Colonic mucosa (tissue), 4 donors: ENCODE data around the gene CACNG5. TPM values are rescaled to one million over a fixed set of nuclear protein-coding genes. Genes with fewer than 3 reads are reported as not detected.
"Not testable (repeated sequence)": the region's sequence is repeated elsewhere in the genome, so short reads cannot be mapped to it uniquely, and the experiment has no call there.

Source experiments
- DNase-seq: peaks from one replicate; pipeline ENCODE4 v3.0.0-alpha.2; 2020
- H3K27ac ChIP-seq: fragments of 200-600 bp; one replicate; pipeline ENCODE4 v1.8.0; 2021
- H3K27me3 ChIP-seq: fragments of 200-600 bp; one replicate; pipeline ENCODE4 v1.8.0; 2021
- H3K36me3 ChIP-seq: fragments of 200-600 bp; one replicate; pipeline ENCODE4 v1.8.0; 2021
- H3K4me1 ChIP-seq: fragments of 200-600 bp; one replicate; pipeline ENCODE4 v1.8.0; 2021; ENCODE audit warnings: mild to moderate bottlenecking
- H3K4me3 ChIP-seq: fragments of 200-600 bp; one replicate; pipeline ENCODE4 v1.8.0; 2021
- H3K9ac ChIP-seq, 2 donors: one replicate each; pipeline ENCODE4 v1.7.0; 2013; ENCODE audit warnings: control low read depth in 2 of 2, low read depth in 2 of 2, low read length in 2 of 2
- H3K9me3 ChIP-seq: fragments of 200-600 bp; one replicate; pipeline ENCODE4 v1.8.0; 2021
- intact Hi-C: fragments of 100-400 bp; cut with DNase I; formaldehyde crosslinking; loops from one replicate; pipeline ENCODE4 v1.14.1; 2022
- total RNA-seq, 2 donors: library from RNA; stranded (reverse); fragmentation: NEBNext Ultra II Directional in 1 of 2; extraction: Animal tissue kit (Norgen Biotek cat#: 25700) in 1 of 2; gene quantifications; one replicate each; pipeline ENCODE4 v1.2.1, GENCODE V29; 2021
- TF ChIP-seq, protein P1 (sequence below): fragments of 200-600 bp; IDR thresholded peaks from one replicate; pipeline ENCODE4 v1.8.0; 2022; ENCODE audit warnings: antibody characterized with exemption, mild to moderate bottlenecking
- donor health status: healthy.
- donor health status: DM: no; HTN: no; CAD: no.
- donor health status: DM: no; HTN: no; CAD: no.

The CACNG5 gene
- total RNA-seq, 2 donors from 2014 or later: 0.19 TPM; not detected in 1

GRCh38 chr17:66893382-66893781 is 58.5 kb downstream of the CACNG5 start:
- intact Hi-C loops: no loop called here
- no peaks in the 10 kb centered on the region for H3K36me3 ChIP-seq
- DNase-seq: no peak

DNA sequence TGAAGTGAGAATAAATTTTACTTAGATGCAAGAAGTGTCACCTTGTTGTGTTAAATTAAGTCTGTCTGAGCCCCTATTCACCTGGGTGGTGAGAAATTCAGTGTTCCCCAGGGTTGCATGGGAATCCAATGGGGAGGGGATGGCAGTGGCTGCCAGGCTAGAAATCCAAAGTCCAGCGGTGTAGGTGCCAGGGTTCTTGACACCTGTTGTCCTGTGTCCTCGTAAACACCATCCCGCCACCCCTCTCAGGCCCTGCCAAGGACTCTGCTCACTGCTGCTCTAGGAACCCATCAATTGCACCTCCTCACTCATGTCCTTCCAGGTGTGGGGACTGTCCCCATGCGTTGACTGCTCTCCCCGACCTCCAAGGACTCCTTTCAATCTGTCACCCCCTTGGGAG is 58.9 kb downstream of the CACNG5 start:
- Histone ChIP-seq H3K27ac (no peak overlapping the region), H3K4me1 (no peaks in the 10 kb centered on the region), H3K9me3 (no peaks in the 10 kb centered on the region), H3K9ac (no peak overlapping the region), H3K27me3 (no peaks in the 10 kb centered on the region), H3K4me3 (no peak overlapping the region), H3K36me3 (no peaks in the 10 kb centered on the region)
- intact Hi-C loops: no loop called here
- DNase-seq: no peak
- TF ChIP-seq, protein P1, sequence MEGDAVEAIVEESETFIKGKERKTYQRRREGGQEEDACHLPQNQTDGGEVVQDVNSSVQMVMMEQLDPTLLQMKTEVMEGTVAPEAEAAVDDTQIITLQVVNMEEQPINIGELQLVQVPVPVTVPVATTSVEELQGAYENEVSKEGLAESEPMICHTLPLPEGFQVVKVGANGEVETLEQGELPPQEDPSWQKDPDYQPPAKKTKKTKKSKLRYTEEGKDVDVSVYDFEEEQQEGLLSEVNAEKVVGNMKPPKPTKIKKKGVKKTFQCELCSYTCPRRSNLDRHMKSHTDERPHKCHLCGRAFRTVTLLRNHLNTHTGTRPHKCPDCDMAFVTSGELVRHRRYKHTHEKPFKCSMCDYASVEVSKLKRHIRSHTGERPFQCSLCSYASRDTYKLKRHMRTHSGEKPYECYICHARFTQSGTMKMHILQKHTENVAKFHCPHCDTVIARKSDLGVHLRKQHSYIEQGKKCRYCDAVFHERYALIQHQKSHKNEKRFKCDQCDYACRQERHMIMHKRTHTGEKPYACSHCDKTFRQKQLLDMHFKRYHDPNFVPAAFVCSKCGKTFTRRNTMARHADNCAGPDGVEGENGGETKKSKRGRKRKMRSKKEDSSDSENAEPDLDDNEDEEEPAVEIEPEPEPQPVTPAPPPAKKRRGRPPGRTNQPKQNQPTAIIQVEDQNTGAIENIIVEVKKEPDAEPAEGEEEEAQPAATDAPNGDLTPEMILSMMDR: no peak

More at GRCh38 chr17:66893382-66893781, 58.5 kb downstream of the CACNG5 start:
- Histone ChIP-seq H3K27ac (no peak overlapping the region), H3K4me1 (no peaks in the 10 kb centered on the region), H3K9ac (no peak overlapping the region), H3K27me3 (no peaks in the 10 kb centered on the region), H3K4me3 (no peak overlapping the region), H3K9me3 (no peaks in the 10 kb centered on the region)
- TF ChIP-seq, protein P1: no peak

DNA sequence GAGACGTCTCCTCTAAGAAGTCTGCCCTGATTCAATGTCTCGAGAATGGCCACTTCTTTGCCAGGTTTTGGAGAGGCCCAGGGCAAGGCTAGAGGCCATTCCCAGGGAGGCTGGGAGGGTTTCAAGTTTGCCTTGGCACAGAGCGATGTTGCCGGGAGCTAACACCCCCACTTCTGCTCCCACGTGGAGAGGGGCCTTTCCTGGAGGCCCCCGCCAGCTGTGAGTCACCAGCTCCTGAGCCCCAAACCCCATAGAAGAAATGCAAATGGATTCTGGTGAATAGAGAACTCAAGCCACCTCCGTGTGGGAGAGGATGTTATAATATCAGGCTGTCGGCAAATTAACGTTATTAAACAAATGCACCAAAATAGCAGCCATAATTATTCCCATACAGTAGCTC is 62.2 kb downstream of the CACNG5 start:
- H3K9me3 ChIP-seq: no peaks in the 10 kb centered on the region
- no peak overlapping the region for H3K27ac ChIP-seq
- intact Hi-C loops: no loop called here
- DNase-seq: no peak
- no peaks in the 10 kb centered on the region for H3K4me1 ChIP-seq
- H3K9ac ChIP-seq: no peak overlapping the region
- no peak overlapping the region for H3K4me3 ChIP-seq
- TF ChIP-seq, protein P1: no peak
- no peaks in the 10 kb centered on the region for H3K36me3 ChIP-seq
- no peaks in the 10 kb centered on the region for H3K27me3 ChIP-seq

- no peaks in the 10 kb centered on the region for H3K4me1 ChIP-seq
- H3K9ac ChIP-seq: no peak overlapping the region
- no peak overlapping the region for H3K4me3 ChIP-seq
- intact Hi-C loops: no loop called here
- no peaks in the 10 kb centered on the region for H3K9me3 ChIP-seq
- no peak overlapping the region for H3K27ac ChIP-seq
- no peak for DNase-seq
- TF ChIP-seq, protein P1: no peak
- H3K27me3 ChIP-seq: no peaks in the 10 kb centered on the region
- no peaks in the 10 kb centered on the region for H3K36me3 ChIP-seq
These were observed 63.6 kb downstream of the CACNG5 start for GRCh38 chr17:66898536-66898935.

DNA sequence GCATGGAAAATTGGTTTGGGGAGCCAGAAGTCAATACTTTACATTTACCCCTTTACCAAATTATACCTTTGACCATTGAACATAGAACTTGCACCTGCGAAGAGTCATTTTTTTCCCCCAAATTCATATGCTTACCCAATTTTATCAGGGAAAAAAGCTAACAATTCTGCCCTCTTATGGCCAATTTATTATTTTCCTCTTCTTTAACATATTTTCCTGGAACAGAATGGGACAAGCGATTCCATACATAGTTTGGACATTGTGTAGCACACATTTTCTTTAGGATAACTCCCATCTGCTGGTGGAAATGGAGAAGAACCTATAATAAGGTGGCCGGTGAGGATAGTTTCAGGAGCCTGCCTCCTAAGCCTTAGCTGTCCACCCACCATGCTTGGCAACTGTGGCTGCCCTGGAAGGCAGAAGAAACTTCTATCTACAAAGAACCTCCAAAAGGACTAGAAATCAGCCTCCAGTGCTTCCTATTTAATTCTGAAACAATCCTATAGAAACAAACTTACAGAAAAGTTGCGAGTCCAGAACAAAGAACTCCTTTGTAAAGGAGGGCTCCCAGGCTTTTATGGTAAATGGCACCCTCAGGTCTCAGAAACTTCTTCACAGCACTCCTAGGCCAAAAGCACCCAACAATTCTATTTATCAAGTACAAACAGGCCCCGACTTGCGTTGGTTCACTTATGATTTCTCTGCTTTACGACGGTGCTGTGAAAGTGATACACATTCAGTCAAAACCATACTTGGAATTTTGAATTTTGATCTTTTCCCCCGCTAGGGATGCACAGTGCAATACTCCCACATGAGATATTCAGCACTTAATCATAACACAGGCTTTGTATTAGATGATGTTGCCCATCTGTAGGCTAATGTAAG is 65.5 kb downstream of the CACNG5 start:
- no peaks in the 10 kb centered on the region for H3K9me3 ChIP-seq
- H3K4me3 ChIP-seq: no peak overlapping the region
- no peak overlapping the region for H3K9ac ChIP-seq
- no peaks in the 10 kb centered on the region for H3K4me1 ChIP-seq
- TF ChIP-seq, protein P1: no peak
- intact Hi-C loops: no loop called here
- H3K27me3 ChIP-seq: no peaks in the 10 kb centered on the region
- H3K27ac ChIP-seq: no peak overlapping the region
- H3K36me3 ChIP-seq: no peaks in the 10 kb centered on the region
- DNase-seq: no peak

DNA sequence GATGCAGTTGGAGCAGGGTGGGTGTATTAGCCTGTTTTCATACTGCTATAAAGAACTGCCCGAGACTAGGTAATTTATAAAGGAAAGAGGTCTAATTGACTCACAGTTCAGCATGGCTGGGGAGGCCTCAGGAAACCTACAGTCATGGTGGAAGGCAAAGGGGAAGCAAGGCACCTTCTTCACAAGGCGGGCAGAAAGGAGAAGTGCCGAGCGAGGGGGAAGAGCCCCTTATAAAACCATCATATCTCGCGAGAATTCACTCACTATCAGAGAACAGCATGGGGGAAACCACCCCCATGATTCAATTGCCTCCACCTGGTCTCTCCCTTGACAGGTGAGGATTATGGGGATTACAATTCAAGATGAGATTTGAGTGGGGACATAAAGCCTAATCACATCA is 68.4 kb downstream of the CACNG5 start:
- H3K4me3 ChIP-seq, H3K27me3 ChIP-seq, H3K27ac ChIP-seq, H3K9ac ChIP-seq, H3K9me3 ChIP-seq, H3K4me1 ChIP-seq, DNase-seq, intact Hi-C loops, H3K36me3 ChIP-seq: not testable (repeated sequence)
